GM23338 (cell line): ENCODE results near the gene TEX35. TPM values are rescaled to one million over a fixed set of nuclear protein-coding genes. Genes with fewer than 3 reads are reported as not detected.

ENCODE experiments used
- ATAC-seq: fragments of 200-7000 bp; cut with Tn5 transposase; 3 replicates; pipeline ENCODE4 v1.9.1; 2020
- DNase-seq: peaks from one replicate; pipeline ENCODE4 v3.0.0-alpha.2; 2015; ENCODE audit warnings: low spot score
- H2AFZ ChIP-seq: fragments of 200-600 bp; sonication (generic); 2 replicates; pipeline ENCODE4 v1.8.0; 2016; ENCODE audit warnings: antibody characterized with exemption, mild to moderate bottlenecking, moderate library complexity
- H3F3A ChIP-seq: fragments of 200-600 bp; sonication (generic); replicated peaks from 2 replicates; pipeline ENCODE4 v1.8.0; 2017; ENCODE audit warnings: antibody characterized with exemption, mixed run types, low read depth
- H3K27ac ChIP-seq: fragments of 200-600 bp; sonication (generic); 2 replicates; pipeline ENCODE4 v1.6.1; 2016; ENCODE audit warnings: low read depth
- H3K27me3 ChIP-seq: fragments of 200-600 bp; sonication (generic); 2 replicates; pipeline ENCODE4 v1.8.0; 2016; ENCODE audit warnings: mild to moderate bottlenecking, mixed run types, moderate library complexity; ENCODE audit not compliant: insufficient read depth
- H3K36me3 ChIP-seq: fragments of 200-600 bp; sonication (generic); 2 replicates; pipeline ENCODE4 v1.8.0; 2016; ENCODE audit warnings: mild to moderate bottlenecking; ENCODE audit not compliant: insufficient read depth
- H3K4me1 ChIP-seq: fragments of 200-600 bp; sonication (generic); 2 replicates; pipeline ENCODE4 v1.8.0; 2016; ENCODE audit warnings: mild to moderate bottlenecking, moderate library complexity; ENCODE audit not compliant: insufficient read depth
- H3K4me2 ChIP-seq: fragments of 200-600 bp; sonication (generic); 2 replicates; pipeline ENCODE4 v1.7.1; 2017; ENCODE audit warnings: mixed run types
- H3K4me3 ChIP-seq: fragments of 200-600 bp; sonication (generic); 2 replicates; pipeline ENCODE4 v1.6.1; 2016; ENCODE audit warnings: mixed run types
- H3K79me2 ChIP-seq: fragments of 200-600 bp; sonication (generic); replicated peaks from 2 replicates; pipeline ENCODE4 v1.8.0; 2017; ENCODE audit warnings: mild to moderate bottlenecking; ENCODE audit not compliant: insufficient read depth
- H3K9me2 ChIP-seq: fragments of 200-600 bp; sonication (generic); 2 replicates; pipeline ENCODE4 v1.8.0; 2017; ENCODE audit not compliant: insufficient read depth
- H4K20me1 ChIP-seq: fragments of 200-600 bp; sonication (generic); replicated peaks from 2 replicates; pipeline ENCODE4 v1.8.0; 2017; ENCODE audit warnings: mild to moderate bottlenecking; ENCODE audit not compliant: insufficient read depth
- H3K27ac Mint-ChIP-seq: 2 replicates; pipeline ENCODE4 v1.8.0; 2020; ENCODE audit warnings: inconsistent platforms, mild to moderate bottlenecking, moderate library complexity, mixed read lengths
- H3K27me3 Mint-ChIP-seq: 3 replicates; pipeline ENCODE4 v1.8.0; 2022; ENCODE audit warnings: low read depth, mild to moderate bottlenecking, moderate library complexity, mixed read lengths, inconsistent platforms; ENCODE audit not compliant: insufficient read depth, poor library complexity
- H3K36me3 Mint-ChIP-seq: 3 replicates; pipeline ENCODE4 v1.8.0; 2021; ENCODE audit warnings: low read depth, mild to moderate bottlenecking, inconsistent platforms, moderate library complexity, mixed read lengths
- H3K4me1 Mint-ChIP-seq: 3 replicates; pipeline ENCODE4 v1.8.0; 2020; ENCODE audit warnings: mild to moderate bottlenecking, inconsistent platforms, mixed read lengths
- H3K4me3 Mint-ChIP-seq: 3 replicates; pipeline ENCODE4 v1.8.0; 2021; ENCODE audit warnings: moderate library complexity, mild to moderate bottlenecking, inconsistent platforms, mixed read lengths
- H3K9me3 Mint-ChIP-seq: 3 replicates; pipeline ENCODE4 v1.8.0; 2020; ENCODE audit warnings: moderate library complexity, mild to moderate bottlenecking, inconsistent platforms, mixed read lengths
- CREB1 ChIP-seq: fragments of 250-450 bp; sonication (Bioruptor Pico); IDR thresholded peaks from 2 replicates; pipeline ENCODE4 v1.5.0; 2020; ENCODE audit warnings: low read depth, mild to moderate bottlenecking, moderate library complexity
- EZH2 ChIP-seq: fragments of 200-600 bp; sonication (generic); IDR thresholded peaks from one replicate; pipeline ENCODE4 v1.8.0; 2017; ENCODE audit warnings: antibody characterized with exemption, mild to moderate bottlenecking, low read depth; ENCODE audit not compliant: unreplicated experiment
- NANOG ChIP-seq: IDR thresholded peaks from 2 replicates; pipeline ENCODE4 v1.6.1; 2016; ENCODE audit warnings: antibody characterized with exemption, borderline replicate concordance
- POLR2AphosphoS5 ChIP-seq: IDR thresholded peaks from 2 replicates; pipeline ENCODE4 v1.6.1; 2016; ENCODE audit warnings: antibody characterized with exemption, low read depth
- REST ChIP-seq: IDR thresholded peaks from one replicate; pipeline ENCODE4 v1.6.1; 2018; ENCODE audit warnings: antibody characterized with exemption; ENCODE audit not compliant: unreplicated experiment
- STAT1 ChIP-seq: IDR thresholded peaks from one replicate; pipeline ENCODE4 v1.6.1; 2016; ENCODE audit warnings: antibody characterized with exemption; ENCODE audit not compliant: unreplicated experiment
- ZNF114 ChIP-seq: fragments of 250-450 bp; sonication (Bioruptor Pico); IDR thresholded peaks from 2 replicates; pipeline ENCODE4 v1.5.0; 2020; ENCODE audit warnings: mild to moderate bottlenecking, moderate library complexity
- polyA plus RNA-seq: library from polyadenylated mRNA; unstranded; fragments of >200 nt; fragmentation: Nextera tagmentation; extraction: Ambion mirVana; gene quantifications from 2 replicates; pipeline ENCODE4 v1.2.1, GENCODE V29; 2016
- total RNA-seq: library from RNA; depleted of rRNA; stranded (reverse); fragments of >200 nt; shearing (Covaris generic); gene quantifications from 2 replicates; pipeline ENCODE4 v1.2.3, GENCODE V29; 2014
- TF ChIP-seq, protein P1 (sequence below): IDR thresholded peaks from 2 replicates; pipeline ENCODE4 v1.6.1; 2016; ENCODE audit warnings: antibody characterized with exemption
- TF ChIP-seq, protein P2 (sequence below), 2 experiments: fragments of 200-600 bp in 1 of 2; sonication (generic) in 1 of 2; conservative IDR thresholded peaks; 2 replicates each; pipeline versions ENCODE4 v1.5.1 to v1.6.1; 2016 to 2017; ENCODE audit warnings: antibody characterized with exemption in 2 of 2, low read depth in 2 of 2, mild to moderate bottlenecking in 2 of 2, moderate library complexity in 1 of 2
- TF ChIP-seq, protein P3 (sequence below): fragments of 250-450 bp; sonication (Bioruptor Pico); IDR thresholded peaks from 2 replicates; pipeline ENCODE4 v1.5.0; 2020; ENCODE audit warnings: mild to moderate bottlenecking, moderate library complexity

The TEX35 gene
- total and polyA plus RNA-seq, 2 experiments from 2014 or later: not detected

GRCh38 chr1:178467837-178468236 is 45.1 kb upstream of the TEX35 start:
- Mint-ChIP-seq H3K9me3 (no peaks in the 10 kb centered on the region), H3K36me3 (peaks cover 23% of the 10 kb centered on the region), H3K27ac (no peak overlapping the region), H3K27me3 (no peaks in the 10 kb centered on the region), H3K4me1 (peaks cover 5% of the 10 kb centered on the region), H3K4me3 (no peak overlapping the region)
- Histone ChIP-seq H3K9me2 (no peaks in the 10 kb centered on the region), H3K4me2 (no peak overlapping the region), H3F3A (no peaks in the 10 kb centered on the region), H3K27me3 (no peaks in the 10 kb centered on the region), H3K4me3 (no peak overlapping the region), H3K79me2 (no peaks in the 10 kb centered on the region), H3K36me3 (peaks cover 8% of the 10 kb centered on the region; the same call in 1 of the 2 replicates), H4K20me1 (peaks cover 3% of the 10 kb centered on the region), H3K4me1 (no peaks in the 10 kb centered on the region), H2AFZ (no peak overlapping the region), H3K27ac (no peak overlapping the region)
- no peak for DNase-seq
- TF ChIP-seq, protein P1, sequence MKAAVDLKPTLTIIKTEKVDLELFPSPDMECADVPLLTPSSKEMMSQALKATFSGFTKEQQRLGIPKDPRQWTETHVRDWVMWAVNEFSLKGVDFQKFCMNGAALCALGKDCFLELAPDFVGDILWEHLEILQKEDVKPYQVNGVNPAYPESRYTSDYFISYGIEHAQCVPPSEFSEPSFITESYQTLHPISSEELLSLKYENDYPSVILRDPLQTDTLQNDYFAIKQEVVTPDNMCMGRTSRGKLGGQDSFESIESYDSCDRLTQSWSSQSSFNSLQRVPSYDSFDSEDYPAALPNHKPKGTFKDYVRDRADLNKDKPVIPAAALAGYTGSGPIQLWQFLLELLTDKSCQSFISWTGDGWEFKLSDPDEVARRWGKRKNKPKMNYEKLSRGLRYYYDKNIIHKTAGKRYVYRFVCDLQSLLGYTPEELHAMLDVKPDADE: no peak
- TF ChIP-seq CREB1 (CRISPR knock-in tag) (no peak), REST (no peak), STAT1 (no peak), POLR2AphosphoS5 (no peak), ZNF114 (CRISPR knock-in tag) (no peak), NANOG (no peak), EZH2 (no peak)
- TF ChIP-seq, protein P2, sequence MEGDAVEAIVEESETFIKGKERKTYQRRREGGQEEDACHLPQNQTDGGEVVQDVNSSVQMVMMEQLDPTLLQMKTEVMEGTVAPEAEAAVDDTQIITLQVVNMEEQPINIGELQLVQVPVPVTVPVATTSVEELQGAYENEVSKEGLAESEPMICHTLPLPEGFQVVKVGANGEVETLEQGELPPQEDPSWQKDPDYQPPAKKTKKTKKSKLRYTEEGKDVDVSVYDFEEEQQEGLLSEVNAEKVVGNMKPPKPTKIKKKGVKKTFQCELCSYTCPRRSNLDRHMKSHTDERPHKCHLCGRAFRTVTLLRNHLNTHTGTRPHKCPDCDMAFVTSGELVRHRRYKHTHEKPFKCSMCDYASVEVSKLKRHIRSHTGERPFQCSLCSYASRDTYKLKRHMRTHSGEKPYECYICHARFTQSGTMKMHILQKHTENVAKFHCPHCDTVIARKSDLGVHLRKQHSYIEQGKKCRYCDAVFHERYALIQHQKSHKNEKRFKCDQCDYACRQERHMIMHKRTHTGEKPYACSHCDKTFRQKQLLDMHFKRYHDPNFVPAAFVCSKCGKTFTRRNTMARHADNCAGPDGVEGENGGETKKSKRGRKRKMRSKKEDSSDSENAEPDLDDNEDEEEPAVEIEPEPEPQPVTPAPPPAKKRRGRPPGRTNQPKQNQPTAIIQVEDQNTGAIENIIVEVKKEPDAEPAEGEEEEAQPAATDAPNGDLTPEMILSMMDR (conservative IDR thresholded peaks at IDR 0.05; ENCODE audit: low read depth in 2 of 2): no peak
- TF ChIP-seq, protein P3, sequence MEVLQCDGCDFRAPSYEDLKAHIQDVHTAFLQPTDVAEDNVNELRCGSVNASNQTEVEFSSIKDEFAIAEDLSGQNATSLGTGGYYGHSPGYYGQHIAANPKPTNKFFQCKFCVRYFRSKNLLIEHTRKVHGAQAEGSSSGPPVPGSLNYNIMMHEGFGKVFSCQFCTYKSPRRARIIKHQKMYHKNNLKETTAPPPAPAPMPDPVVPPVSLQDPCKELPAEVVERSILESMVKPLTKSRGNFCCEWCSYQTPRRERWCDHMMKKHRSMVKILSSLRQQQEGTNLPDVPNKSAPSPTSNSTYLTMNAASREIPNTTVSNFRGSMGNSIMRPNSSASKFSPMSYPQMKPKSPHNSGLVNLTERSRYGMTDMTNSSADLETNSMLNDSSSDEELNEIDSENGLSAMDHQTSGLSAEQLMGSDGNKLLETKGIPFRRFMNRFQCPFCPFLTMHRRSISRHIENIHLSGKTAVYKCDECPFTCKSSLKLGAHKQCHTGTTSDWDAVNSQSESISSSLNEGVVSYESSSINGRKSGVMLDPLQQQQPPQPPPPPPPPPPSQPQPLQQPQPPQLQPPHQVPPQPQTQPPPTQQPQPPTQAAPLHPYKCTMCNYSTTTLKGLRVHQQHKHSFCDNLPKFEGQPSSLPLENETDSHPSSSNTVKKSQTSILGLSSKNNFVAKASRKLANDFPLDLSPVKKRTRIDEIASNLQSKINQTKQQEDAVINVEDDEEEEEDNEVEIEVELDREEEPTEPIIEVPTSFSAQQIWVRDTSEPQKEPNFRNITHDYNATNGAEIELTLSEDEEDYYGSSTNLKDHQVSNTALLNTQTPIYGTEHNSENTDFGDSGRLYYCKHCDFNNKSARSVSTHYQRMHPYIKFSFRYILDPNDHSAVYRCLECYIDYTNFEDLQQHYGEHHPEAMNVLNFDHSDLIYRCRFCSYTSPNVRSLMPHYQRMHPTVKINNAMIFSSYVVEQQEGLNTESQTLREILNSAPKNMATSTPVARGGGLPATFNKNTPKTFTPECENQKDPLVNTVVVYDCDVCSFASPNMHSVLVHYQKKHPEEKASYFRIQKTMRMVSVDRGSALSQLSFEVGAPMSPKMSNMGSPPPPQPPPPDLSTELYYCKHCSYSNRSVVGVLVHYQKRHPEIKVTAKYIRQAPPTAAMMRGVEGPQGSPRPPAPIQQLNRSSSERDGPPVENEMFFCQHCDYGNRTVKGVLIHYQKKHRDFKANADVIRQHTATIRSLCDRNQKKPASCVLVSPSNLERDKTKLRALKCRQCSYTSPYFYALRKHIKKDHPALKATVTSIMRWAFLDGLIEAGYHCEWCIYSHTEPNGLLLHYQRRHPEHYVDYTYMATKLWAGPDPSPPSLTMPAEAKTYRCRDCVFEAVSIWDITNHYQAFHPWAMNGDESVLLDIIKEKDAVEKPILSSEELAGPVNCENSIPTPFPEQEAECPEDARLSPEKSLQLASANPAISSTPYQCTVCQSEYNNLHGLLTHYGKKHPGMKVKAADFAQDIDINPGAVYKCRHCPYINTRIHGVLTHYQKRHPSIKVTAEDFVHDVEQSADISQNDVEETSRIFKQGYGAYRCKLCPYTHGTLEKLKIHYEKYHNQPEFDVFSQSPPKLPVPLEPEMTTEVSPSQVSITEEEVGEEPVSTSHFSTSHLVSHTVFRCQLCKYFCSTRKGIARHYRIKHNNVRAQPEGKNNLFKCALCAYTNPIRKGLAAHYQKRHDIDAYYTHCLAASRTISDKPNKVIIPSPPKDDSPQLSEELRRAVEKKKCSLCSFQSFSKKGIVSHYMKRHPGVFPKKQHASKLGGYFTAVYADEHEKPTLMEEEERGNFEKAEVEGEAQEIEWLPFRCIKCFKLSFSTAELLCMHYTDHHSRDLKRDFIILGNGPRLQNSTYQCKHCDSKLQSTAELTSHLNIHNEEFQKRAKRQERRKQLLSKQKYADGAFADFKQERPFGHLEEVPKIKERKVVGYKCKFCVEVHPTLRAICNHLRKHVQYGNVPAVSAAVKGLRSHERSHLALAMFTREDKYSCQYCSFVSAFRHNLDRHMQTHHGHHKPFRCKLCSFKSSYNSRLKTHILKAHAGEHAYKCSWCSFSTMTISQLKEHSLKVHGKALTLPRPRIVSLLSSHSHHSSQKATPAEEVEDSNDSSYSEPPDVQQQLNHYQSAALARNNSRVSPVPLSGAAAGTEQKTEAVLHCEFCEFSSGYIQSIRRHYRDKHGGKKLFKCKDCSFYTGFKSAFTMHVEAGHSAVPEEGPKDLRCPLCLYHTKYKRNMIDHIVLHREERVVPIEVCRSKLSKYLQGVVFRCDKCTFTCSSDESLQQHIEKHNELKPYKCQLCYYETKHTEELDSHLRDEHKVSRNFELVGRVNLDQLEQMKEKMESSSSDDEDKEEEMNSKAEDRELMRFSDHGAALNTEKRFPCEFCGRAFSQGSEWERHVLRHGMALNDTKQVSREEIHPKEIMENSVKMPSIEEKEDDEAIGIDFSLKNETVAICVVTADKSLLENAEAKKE: no peak
- no peak for ATAC-seq
